ENCODE data around the gene CAB39L. TPM values are rescaled to one million over a fixed set of nuclear protein-coding genes. Genes with fewer than 3 reads are reported as not detected.

CAB39L gene
- total RNA-seq, 4 donors from 2014 or later = 4.7 to 14.4 (median 8.7) TPM

DNA sequence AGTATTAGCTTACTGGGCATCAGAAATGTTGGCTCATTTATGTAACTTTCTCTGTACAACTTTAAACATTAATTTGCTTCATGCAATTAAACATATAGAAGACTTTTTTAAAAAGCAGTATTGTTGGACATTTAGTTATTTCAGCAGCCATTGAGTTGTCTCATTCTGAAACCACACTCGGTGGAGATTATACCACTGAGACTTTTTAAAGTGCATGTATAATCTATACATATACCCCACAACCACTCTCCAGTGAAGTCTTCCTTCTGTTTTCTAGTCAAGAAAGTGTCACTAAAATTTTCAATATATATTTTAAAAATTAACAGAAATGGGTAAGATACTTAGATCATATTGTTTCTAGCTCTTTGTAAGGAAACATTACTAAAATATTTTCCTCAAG is 15.7 kb upstream of the CAB39L start:
- in situ Hi-C loops (cut with MboI; ENCODE audit: low sequenced_read_pairs in 4 of 4) = no loop called here
- intact Hi-C loops (cut with DNase I; ENCODE audit: low total_unique reads) = no loop called here

DNA sequence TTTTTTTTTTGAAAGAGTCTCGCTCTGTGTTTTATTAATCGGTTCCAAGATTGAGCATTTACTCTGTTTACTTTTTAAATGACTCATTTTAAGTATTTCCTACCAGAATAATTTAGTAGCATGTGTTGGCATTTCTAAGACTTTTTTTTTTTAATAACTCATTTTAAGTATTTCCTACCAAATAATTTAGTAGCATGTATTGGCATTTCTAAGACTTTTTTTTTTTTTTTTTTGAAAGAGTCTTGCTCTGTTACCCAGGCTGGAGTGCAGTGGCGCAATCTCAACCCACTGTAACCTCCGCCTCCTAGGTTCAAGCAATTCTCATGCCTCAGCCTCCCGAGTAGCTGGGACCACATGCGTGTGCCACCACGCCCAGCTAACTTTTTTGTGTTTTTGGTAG is 13.4 kb upstream of the CAB39L start:
- no peaks in the 10 kb centered on the region for H3K27me3 ChIP-seq
- TF ChIP-seq, protein P1, sequence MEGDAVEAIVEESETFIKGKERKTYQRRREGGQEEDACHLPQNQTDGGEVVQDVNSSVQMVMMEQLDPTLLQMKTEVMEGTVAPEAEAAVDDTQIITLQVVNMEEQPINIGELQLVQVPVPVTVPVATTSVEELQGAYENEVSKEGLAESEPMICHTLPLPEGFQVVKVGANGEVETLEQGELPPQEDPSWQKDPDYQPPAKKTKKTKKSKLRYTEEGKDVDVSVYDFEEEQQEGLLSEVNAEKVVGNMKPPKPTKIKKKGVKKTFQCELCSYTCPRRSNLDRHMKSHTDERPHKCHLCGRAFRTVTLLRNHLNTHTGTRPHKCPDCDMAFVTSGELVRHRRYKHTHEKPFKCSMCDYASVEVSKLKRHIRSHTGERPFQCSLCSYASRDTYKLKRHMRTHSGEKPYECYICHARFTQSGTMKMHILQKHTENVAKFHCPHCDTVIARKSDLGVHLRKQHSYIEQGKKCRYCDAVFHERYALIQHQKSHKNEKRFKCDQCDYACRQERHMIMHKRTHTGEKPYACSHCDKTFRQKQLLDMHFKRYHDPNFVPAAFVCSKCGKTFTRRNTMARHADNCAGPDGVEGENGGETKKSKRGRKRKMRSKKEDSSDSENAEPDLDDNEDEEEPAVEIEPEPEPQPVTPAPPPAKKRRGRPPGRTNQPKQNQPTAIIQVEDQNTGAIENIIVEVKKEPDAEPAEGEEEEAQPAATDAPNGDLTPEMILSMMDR (IDR thresholded peaks at IDR 0.05 in 4 of 5, conservative IDR thresholded peaks at IDR 0.05 in 1 of 5) = no peak
- TF ChIP-seq POLR2A (IDR thresholded peaks at IDR 0.05) = no peak
- H3K27ac ChIP-seq = no peak overlapping the region
- in situ Hi-C loops (cut with MboI; ENCODE audit: low sequenced_read_pairs in 4 of 4) (no loop called here), intact Hi-C loops (cut with DNase I; ENCODE audit: low total_unique reads) (no loop called here)
- no peaks in the 10 kb centered on the region for H3K4me1 ChIP-seq
- ATAC-seq = no peak
- H3K36me3 ChIP-seq = peaks cover 0 to 17% of the 10 kb centered on the region in 2 donors
- no peaks in the 10 kb centered on the region for H3K9me3 ChIP-seq
- no peak overlapping the region for H3K4me3 ChIP-seq
- DNase-seq = peak in 1 of 2 donors; percentile 15

More for the DNA sequence above, 15.7 kb upstream of the CAB39L start:
- DNase-seq = no peak
- Histone ChIP-seq H3K27ac (no peak overlapping the region), H3K4me3 (no peak overlapping the region), H3K27me3 (no peaks in the 10 kb centered on the region), H3K36me3 (peaks cover 0 to 27% of the 10 kb centered on the region in 2 donors), H3K4me1 (no peaks in the 10 kb centered on the region), H3K9me3 (no peaks in the 10 kb centered on the region)
- TF ChIP-seq POLR2A (IDR thresholded peaks at IDR 0.05) = no peak
- TF ChIP-seq, protein P1 (IDR thresholded peaks at IDR 0.05 in 4 of 5, conservative IDR thresholded peaks at IDR 0.05 in 1 of 5) = no peak
- ATAC-seq = no peak

DNA sequence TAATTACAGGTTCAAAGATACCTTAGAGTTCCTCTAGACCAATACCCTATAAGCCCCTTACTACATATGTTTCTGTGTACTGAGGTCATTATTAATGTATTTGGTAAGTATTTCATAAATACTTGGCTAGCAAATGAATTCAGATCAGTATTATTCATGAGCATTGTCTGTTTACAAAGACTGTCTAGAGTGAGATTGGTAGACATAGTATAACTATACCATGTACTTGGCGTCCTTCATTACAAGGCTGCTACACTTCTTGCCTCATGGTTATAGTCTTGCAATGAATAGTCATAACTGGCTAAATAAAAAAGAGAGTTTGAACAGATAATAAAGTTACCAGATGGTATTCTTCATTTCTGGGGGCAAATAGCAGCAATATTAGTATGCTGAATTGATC is 12.3 kb upstream of the CAB39L start:
- ATAC-seq (no peak), DNase-seq (no peak)
- no peak overlapping the region for H3K4me3 ChIP-seq
- no peaks in the 10 kb centered on the region for H3K9me3 ChIP-seq
- TF ChIP-seq, protein P1 (IDR thresholded peaks at IDR 0.05 in 4 of 5, conservative IDR thresholded peaks at IDR 0.05 in 1 of 5) = no peak
- no peak for TF ChIP-seq POLR2A (IDR thresholded peaks at IDR 0.05)
- intact Hi-C loops (cut with DNase I; ENCODE audit: low total_unique reads) (no loop called here), in situ Hi-C loops (cut with MboI; ENCODE audit: low sequenced_read_pairs in 4 of 4) (no loop called here)
- no peaks in the 10 kb centered on the region for H3K4me1 ChIP-seq
- no peaks in the 10 kb centered on the region for H3K27me3 ChIP-seq
- H3K36me3 ChIP-seq = peaks cover 0 to 6% of the 10 kb centered on the region in 2 donors
- H3K27ac ChIP-seq = no peak overlapping the region

DNA sequence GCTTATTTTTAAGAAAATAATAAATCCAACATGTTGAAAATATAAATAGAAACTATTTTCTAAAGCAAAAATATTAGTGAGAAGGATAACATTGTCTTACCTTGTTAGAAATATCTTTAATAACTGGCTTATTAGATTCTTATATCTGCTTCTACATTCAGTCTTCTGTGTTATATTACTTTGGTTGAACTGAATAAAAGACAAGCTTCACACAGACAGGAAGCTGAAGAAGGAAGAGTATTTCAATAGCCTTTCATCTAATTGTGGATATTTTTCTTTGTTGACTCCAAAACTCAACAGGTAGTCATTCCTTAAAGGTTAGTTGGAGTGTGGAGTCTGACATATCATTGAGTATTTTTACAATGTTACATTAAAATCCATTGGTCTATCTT is 11.1 kb upstream of the CAB39L start:
- DNase-seq (no peak), ATAC-seq (no peak)
- H3K36me3 ChIP-seq = peaks cover 0 to 5% of the 10 kb centered on the region in 2 donors
- TF ChIP-seq POLR2A (IDR thresholded peaks at IDR 0.05) = no peak
- TF ChIP-seq, protein P1 (IDR thresholded peaks at IDR 0.05 in 4 of 5, conservative IDR thresholded peaks at IDR 0.05 in 1 of 5) = no peak
- intact Hi-C loops (cut with DNase I; ENCODE audit: low total_unique reads) (no loop called here), in situ Hi-C loops (cut with MboI; ENCODE audit: low sequenced_read_pairs in 4 of 4) (no loop called here)
- H3K4me1 ChIP-seq = no peaks in the 10 kb centered on the region
- H3K4me3 ChIP-seq = no peak overlapping the region
- H3K27ac ChIP-seq = no peak overlapping the region
- H3K27me3 ChIP-seq = no peaks in the 10 kb centered on the region
- H3K9me3 ChIP-seq = no peaks in the 10 kb centered on the region

DNA sequence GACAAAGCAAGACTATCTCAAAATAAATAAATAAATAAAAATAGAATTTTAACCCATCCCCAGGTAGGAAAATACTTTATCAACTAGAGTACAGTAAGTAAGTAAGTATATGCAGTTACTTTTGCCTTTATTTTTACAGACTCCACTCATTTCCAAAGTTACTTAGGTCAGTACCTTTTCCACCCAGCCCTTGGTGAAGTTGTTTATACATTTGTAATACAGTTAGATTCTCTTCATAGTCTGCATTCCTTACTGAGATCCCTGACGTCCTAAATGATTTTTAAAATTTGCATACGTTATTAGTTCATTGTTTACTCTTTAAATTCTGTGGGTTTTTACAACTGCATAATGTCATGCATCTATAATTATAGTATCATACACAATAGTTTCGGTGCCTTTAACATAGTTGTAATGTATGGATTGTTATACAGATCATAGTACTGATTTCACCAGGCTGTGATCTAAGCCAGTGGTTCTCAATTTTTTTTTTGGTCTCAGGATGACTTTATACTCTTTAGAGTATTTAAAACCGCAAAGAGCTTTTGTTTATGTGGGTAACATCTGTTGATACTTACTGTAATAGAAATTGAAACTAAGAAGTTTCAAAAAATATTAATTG is 10.6 kb upstream of the CAB39L start:
- TF ChIP-seq POLR2A (IDR thresholded peaks at IDR 0.05) = no peak
- TF ChIP-seq, protein P1 (IDR thresholded peaks at IDR 0.05 in 4 of 5, conservative IDR thresholded peaks at IDR 0.05 in 1 of 5) = no peak
- no peak for ATAC-seq
- H3K4me3 ChIP-seq = no peak overlapping the region
- H3K4me1 ChIP-seq = no peaks in the 10 kb centered on the region
- H3K27me3 ChIP-seq = no peaks in the 10 kb centered on the region
- no peak for DNase-seq
- intact Hi-C loops (cut with DNase I; ENCODE audit: low total_unique reads) (no loop called here), in situ Hi-C loops (cut with MboI; ENCODE audit: low sequenced_read_pairs in 4 of 4) (no loop called here)
- no peaks in the 10 kb centered on the region for H3K9me3 ChIP-seq
- H3K27ac ChIP-seq = no peak overlapping the region
- peaks cover 0 to 5% of the 10 kb centered on the region in 2 donors for H3K36me3 ChIP-seq
